K562 (cell line): ENCODE measurements around the gene POC5. TPM values are rescaled to one million over a fixed set of nuclear protein-coding genes. Genes with fewer than 3 reads are reported as not detected.
A peak's percentile ranks its signal among the peaks of the same experiment; 100 is the strongest.

Experiments used
- CBX3 ChIP-seq, 2 experiments: IDR thresholded peaks; 1 replicate in 1 of 2; 2 replicates in 1 of 2; pipeline ENCODE4 v1.6.1; 2012; ENCODE audit warnings: inconsistent platforms in 2 of 2, low read length in 2 of 2, borderline replicate concordance in 1 of 2, control low read depth in 1 of 2
- EGR1 ChIP-seq: fragments of 450-650 bp; conservative IDR thresholded peaks from 2 replicates; pipeline ENCODE4 v1.6.1; 2017; ENCODE audit warnings: mild to moderate bottlenecking
- FOXA1 ChIP-seq: fragments of 450-650 bp; IDR thresholded peaks from 2 replicates; pipeline ENCODE4 v1.6.1; 2016; ENCODE audit warnings: mild to moderate bottlenecking, borderline replicate concordance
- FOXA3 ChIP-seq, 2 experiments: fragments of 450-650 bp in 1 of 2; sonication (generic) in 1 of 2; formaldehyde crosslinking; IDR thresholded peaks in 1 of 2; conservative IDR thresholded peaks in 1 of 2; 2 replicates each; pipeline versions ENCODE4 v1.4.0 to v1.8.0; 2020 to 2022; ENCODE audit warnings: mild to moderate bottlenecking in 2 of 2, missing genetic modification reagents in 1 of 2
- KDM1A ChIP-seq, 2 experiments: fragments of 450-650 bp; IDR thresholded peaks; 2 replicates each; pipeline ENCODE4 v1.6.1; 2016; ENCODE audit warnings: mild to moderate bottlenecking in 2 of 2
- KDM5B ChIP-seq: fragments of 200-600 bp; sonication (generic); IDR thresholded peaks from 2 replicates; pipeline ENCODE4 v1.6.1; 2012; ENCODE audit warnings: low read depth, mild to moderate bottlenecking, moderate library complexity, low read length, control low read depth, inconsistent platforms; ENCODE audit not compliant: insufficient replicate concordance
- NCOA2 ChIP-seq, 2 experiments: fragments of 450-650 bp; IDR thresholded peaks; 2 replicates each; pipeline ENCODE4 v1.6.1; 2018; ENCODE audit warnings: mild to moderate bottlenecking in 2 of 2, moderate library complexity in 1 of 2; ENCODE audit not compliant: partially characterized antibody in 2 of 2
- PCBP2 ChIP-seq: fragments of 200-400 bp; formaldehyde crosslinking; IDR thresholded peaks from 2 replicates; pipeline ENCODE4 v1.6.1; 2018; ENCODE audit warnings: low read length, low read depth, mild to moderate bottlenecking, moderate library complexity; ENCODE audit not compliant: poor library complexity, severe bottlenecking
- PHB2 ChIP-seq: fragments of 450-650 bp; IDR thresholded peaks from 2 replicates; pipeline ENCODE4 v1.6.1; 2017; ENCODE audit warnings: low read depth
- PPARD ChIP-seq: fragments of 250-450 bp; sonication (Bioruptor Pico); IDR thresholded peaks from 2 replicates; pipeline ENCODE4 v1.8.0; 2022; ENCODE audit warnings: inconsistent platforms, mild to moderate bottlenecking, moderate library complexity
- RNF2 ChIP-seq: sonication (generic); IDR thresholded peaks from 2 replicates; pipeline ENCODE4 v1.6.1; 2016
- TAF7 ChIP-seq: fragments of 450-650 bp; IDR thresholded peaks from 2 replicates; pipeline ENCODE4 v1.6.1; 2016; ENCODE audit warnings: missing genetic modification characterization, missing compliant biosample characterization
- TBL1XR1 ChIP-seq, 2 experiments: IDR thresholded peaks; 2 replicates each; pipeline ENCODE4 v1.6.1; 2012; ENCODE audit warnings: improper control_type of control experiment in 2 of 2, low read length in 2 of 2, mild to moderate bottlenecking in 1 of 2
- TBP ChIP-seq: optimal IDR thresholded peaks from 2 replicates; pipeline ENCODE3; 2011; ENCODE audit warnings: low read depth, low read length, improper control_type of control experiment
- ZNF175 ChIP-seq: fragments of 200-800 bp; sonication (Bioruptor generic); IDR thresholded peaks from 2 replicates; pipeline ENCODE4 v1.6.1; 2016; ENCODE audit warnings: low read depth, mild to moderate bottlenecking, missing genetic modification characterization, missing compliant biosample characterization
- polyA plus RNA-seq, 8 experiments: library from polyadenylated mRNA; depleted of rRNA in 4 of 8; stranded (reverse) in 5 of 8; unstranded in 3 of 8; fragments of >200 nt; fragmentation: Nextera tagmentation in 2 of 8; fragmentation: Illumina TruSeq in 1 of 8; extraction: Ambion mirVana in 2 of 8; extraction: Trizol in 1 of 8; gene quantifications; 2 replicates each; pipeline versions ENCODE4 v1.2.1 to v1.2.3, GENCODE V29; 2011 to 2014; ENCODE audit warnings: inconsistent platforms in 1 of 8, missing spikeins in 1 of 8
- total RNA-seq, 7 experiments: library from RNA; depleted of rRNA in 6 of 7; stranded (reverse); fragments of >200 nt in 6 of 7; fragmentation: Illumina TruSeq in 2 of 7; extraction: Trizol in 2 of 7; gene quantifications; 2 replicates each; pipeline versions ENCODE4 v1.2.1 to v1.2.3, GENCODE V29; 2011 to 2021; ENCODE audit warnings: low replicate concordance in 1 of 7
- TF ChIP-seq, protein P1 (sequence below): fragments of 450-650 bp; conservative IDR thresholded peaks from 2 replicates; pipeline ENCODE4 v1.6.1; 2016; ENCODE audit warnings: missing genetic modification characterization, low read depth, mild to moderate bottlenecking, missing compliant biosample characterization, moderate library complexity
- TF ChIP-seq, protein P2 (sequence below): sonication (generic); formaldehyde crosslinking; IDR thresholded peaks from 2 replicates; pipeline ENCODE4 v1.8.0; 2022; ENCODE audit warnings: mild to moderate bottlenecking, missing genetic modification reagents
- TF ChIP-seq, protein P3 (sequence below): sonication (generic); formaldehyde crosslinking; IDR thresholded peaks from 2 replicates; pipeline ENCODE4 v1.8.1; 2023; ENCODE audit warnings: mild to moderate bottlenecking, missing genetic modification reagents, moderate library complexity
- TF ChIP-seq, protein P4 (sequence below): sonication (generic); formaldehyde crosslinking; IDR thresholded peaks from 2 replicates; pipeline ENCODE4 v1.8.0; 2023; ENCODE audit warnings: mild to moderate bottlenecking, missing genetic modification reagents
- TF ChIP-seq, protein P5 (sequence below): sonication (generic); formaldehyde crosslinking; IDR thresholded peaks from 2 replicates; pipeline ENCODE4 v1.5.0; 2020; ENCODE audit warnings: missing genetic modification reagents

POC5 gene
- total and polyA plus RNA-seq, 9 of the 15 experiments (the other 6 are each of a cell fraction or from before 2014, with no cell fraction given): 14.5 to 38.2 (median 27.0) TPM

DNA sequence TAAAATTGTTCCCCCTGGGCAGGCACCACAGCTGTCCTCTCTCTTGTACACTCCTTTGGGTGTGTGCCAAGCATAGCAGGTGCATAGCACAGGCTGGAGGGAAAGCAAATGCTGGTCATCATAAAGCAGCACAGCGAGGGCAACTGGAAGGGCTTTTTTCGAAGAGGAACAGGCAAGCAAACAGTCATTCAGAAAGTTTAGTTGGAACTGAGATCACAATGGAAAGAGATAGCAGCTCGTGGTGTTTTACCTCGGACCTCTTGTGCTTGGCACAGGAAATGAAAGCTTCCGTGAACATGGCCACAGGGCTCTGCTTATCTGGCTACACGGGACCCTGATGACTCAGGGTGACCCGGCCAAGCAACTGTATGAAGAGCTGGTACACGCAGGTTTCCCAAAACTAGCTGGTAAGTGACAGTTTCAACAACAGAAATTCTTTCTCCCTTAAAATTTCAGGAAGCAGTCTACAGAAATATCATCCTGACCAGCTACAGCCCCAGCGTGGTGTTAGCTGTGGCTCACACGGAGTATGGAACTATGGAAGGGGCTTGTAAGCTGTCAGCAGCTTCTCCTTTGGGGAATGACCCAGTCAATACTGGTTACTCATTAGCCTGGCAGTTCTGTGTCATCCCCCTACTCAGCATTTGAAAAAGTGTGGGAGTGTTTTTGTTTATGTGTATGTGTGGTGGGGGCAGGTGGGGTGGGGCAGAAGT is 48.1 kb downstream of the POC5 start (continued):
- TF ChIP-seq, protein P1, sequence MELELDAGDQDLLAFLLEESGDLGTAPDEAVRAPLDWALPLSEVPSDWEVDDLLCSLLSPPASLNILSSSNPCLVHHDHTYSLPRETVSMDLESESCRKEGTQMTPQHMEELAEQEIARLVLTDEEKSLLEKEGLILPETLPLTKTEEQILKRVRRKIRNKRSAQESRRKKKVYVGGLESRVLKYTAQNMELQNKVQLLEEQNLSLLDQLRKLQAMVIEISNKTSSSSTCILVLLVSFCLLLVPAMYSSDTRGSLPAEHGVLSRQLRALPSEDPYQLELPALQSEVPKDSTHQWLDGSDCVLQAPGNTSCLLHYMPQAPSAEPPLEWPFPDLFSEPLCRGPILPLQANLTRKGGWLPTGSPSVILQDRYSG: peak; percentile 63; the same call in 1 of the 2 replicates
- no peak for TF ChIP-seq PHB2
- TF ChIP-seq TBL1XR1 (IDR thresholded peaks at IDR 0.05; ENCODE audit: low read length in 2 of 2): no peak
- TF ChIP-seq PCBP2: no peak
- TF ChIP-seq, protein P2, sequence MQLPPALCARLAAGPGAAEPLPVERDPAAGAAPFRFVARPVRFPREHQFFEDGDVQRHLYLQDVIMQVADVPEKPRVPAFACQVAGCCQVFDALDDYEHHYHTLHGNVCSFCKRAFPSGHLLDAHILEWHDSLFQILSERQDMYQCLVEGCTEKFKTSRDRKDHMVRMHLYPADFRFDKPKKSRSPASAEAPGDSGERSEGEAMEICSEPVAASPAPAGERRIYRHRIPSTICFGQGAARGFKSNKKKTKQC (CRISPR knock-in tag): no peak
- TF ChIP-seq EGR1: peak; percentile 61
- TF ChIP-seq NCOA2 (IDR thresholded peaks at IDR 0.05; ENCODE audit: partially characterized antibody in 2 of 2): no peak
- peak in 1 of 2 experiments; percentile 53; a peak in 1 of 3 replicates for TF ChIP-seq CBX3 (IDR thresholded peaks at IDR 0.05; ENCODE audit: borderline replicate concordance in 1 of 2, low read length in 2 of 2)
- peak; percentile 61 to 70 for TF ChIP-seq KDM1A (IDR thresholded peaks at IDR 0.05)
- TF ChIP-seq FOXA3 (CRISPR knock-in tag; conservative IDR thresholded peaks at IDR 0.05 in 1 of 2, IDR thresholded peaks at IDR 0.05 in 1 of 2): no peak; a peak in 1 of 4 replicates
- TF ChIP-seq, protein P3, sequence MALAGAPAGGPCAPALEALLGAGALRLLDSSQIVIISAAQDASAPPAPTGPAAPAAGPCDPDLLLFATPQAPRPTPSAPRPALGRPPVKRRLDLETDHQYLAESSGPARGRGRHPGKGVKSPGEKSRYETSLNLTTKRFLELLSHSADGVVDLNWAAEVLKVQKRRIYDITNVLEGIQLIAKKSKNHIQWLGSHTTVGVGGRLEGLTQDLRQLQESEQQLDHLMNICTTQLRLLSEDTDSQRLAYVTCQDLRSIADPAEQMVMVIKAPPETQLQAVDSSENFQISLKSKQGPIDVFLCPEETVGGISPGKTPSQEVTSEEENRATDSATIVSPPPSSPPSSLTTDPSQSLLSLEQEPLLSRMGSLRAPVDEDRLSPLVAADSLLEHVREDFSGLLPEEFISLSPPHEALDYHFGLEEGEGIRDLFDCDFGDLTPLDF (CRISPR knock-in tag): no peak
- TF ChIP-seq FOXA1: no peak
- TF ChIP-seq RNF2: no peak
- TF ChIP-seq TAF7: no peak
- no peak for TF ChIP-seq KDM5B
- TF ChIP-seq, protein P4, sequence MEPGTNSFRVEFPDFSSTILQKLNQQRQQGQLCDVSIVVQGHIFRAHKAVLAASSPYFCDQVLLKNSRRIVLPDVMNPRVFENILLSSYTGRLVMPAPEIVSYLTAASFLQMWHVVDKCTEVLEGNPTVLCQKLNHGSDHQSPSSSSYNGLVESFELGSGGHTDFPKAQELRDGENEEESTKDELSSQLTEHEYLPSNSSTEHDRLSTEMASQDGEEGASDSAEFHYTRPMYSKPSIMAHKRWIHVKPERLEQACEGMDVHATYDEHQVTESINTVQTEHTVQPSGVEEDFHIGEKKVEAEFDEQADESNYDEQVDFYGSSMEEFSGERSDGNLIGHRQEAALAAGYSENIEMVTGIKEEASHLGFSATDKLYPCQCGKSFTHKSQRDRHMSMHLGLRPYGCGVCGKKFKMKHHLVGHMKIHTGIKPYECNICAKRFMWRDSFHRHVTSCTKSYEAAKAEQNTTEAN: no peak
- TF ChIP-seq PPARD (CRISPR knock-in tag): no peak
- TF ChIP-seq, protein P5, sequence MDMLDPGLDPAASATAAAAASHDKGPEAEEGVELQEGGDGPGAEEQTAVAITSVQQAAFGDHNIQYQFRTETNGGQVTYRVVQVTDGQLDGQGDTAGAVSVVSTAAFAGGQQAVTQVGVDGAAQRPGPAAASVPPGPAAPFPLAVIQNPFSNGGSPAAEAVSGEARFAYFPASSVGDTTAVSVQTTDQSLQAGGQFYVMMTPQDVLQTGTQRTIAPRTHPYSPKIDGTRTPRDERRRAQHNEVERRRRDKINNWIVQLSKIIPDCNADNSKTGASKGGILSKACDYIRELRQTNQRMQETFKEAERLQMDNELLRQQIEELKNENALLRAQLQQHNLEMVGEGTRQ (CRISPR knock-in tag): no peak
- TF ChIP-seq TBP: peak; percentile 56
- 0 out of 2 replicates have a peak, but pooled peaks have one; percentile 83 for TF ChIP-seq ZNF175 (CRISPR knock-in tag)
